ENCODE results near the gene TGM2.

- TF ChIP-seq, protein P1, sequence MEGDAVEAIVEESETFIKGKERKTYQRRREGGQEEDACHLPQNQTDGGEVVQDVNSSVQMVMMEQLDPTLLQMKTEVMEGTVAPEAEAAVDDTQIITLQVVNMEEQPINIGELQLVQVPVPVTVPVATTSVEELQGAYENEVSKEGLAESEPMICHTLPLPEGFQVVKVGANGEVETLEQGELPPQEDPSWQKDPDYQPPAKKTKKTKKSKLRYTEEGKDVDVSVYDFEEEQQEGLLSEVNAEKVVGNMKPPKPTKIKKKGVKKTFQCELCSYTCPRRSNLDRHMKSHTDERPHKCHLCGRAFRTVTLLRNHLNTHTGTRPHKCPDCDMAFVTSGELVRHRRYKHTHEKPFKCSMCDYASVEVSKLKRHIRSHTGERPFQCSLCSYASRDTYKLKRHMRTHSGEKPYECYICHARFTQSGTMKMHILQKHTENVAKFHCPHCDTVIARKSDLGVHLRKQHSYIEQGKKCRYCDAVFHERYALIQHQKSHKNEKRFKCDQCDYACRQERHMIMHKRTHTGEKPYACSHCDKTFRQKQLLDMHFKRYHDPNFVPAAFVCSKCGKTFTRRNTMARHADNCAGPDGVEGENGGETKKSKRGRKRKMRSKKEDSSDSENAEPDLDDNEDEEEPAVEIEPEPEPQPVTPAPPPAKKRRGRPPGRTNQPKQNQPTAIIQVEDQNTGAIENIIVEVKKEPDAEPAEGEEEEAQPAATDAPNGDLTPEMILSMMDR (IDR thresholded peaks at IDR 0.05), result no peak
- TF ChIP-seq POLR2AphosphoS5 (IDR thresholded peaks at IDR 0.05) (no peak), POLR2A (IDR thresholded peaks at IDR 0.05) (no peak), EP300 (IDR thresholded peaks at IDR 0.05) (no peak)
Measured at GRCh38 chr20:38167328-38167850, 2.3 kb upstream of the TGM2 start.
